Mesothelial cell of epicardium (in vitro differentiated cells): Measurements from ENCODE around the gene ATP13A2. TPM values are rescaled to one million over a fixed set of nuclear protein-coding genes. Genes with fewer than 3 reads are reported as not detected.
A peak's percentile ranks its signal among the peaks of the same experiment; 100 is the strongest.

ENCODE experiments used
- DNase-seq, 2 experiments: peaks; one replicate each; pipeline ENCODE4 v3.0.0; 2021; ENCODE audit warnings: low spot score in 2 of 2; ENCODE audit not compliant: unreplicated experiment in 2 of 2
- H3K27ac Mint-ChIP-seq: 2 replicates; pipeline ENCODE4 v1.8.0; 2021; ENCODE audit warnings: mixed read lengths
- H3K27me3 Mint-ChIP-seq: 2 replicates; pipeline ENCODE4 v1.8.0; 2021; ENCODE audit warnings: low read depth, mixed read lengths
- H3K36me3 Mint-ChIP-seq: 2 replicates; pipeline ENCODE4 v1.8.0; 2021; ENCODE audit warnings: mixed read lengths
- H3K4me1 Mint-ChIP-seq: 2 replicates; pipeline ENCODE4 v1.8.0; 2021; ENCODE audit warnings: mixed read lengths
- H3K4me3 Mint-ChIP-seq: 2 replicates; pipeline ENCODE4 v1.8.0; 2021; ENCODE audit warnings: mild to moderate bottlenecking, moderate library complexity, mixed read lengths
- H3K9me3 Mint-ChIP-seq: 2 replicates; pipeline ENCODE4 v1.8.0; 2021; ENCODE audit warnings: mixed read lengths
- CTCF ChIP-seq: fragments of 200-600 bp; sonication (generic); IDR thresholded peaks from one replicate; pipeline ENCODE4 v1.5.0; 2021; ENCODE audit warnings: antibody characterized with exemption; ENCODE audit not compliant: unreplicated experiment
- total RNA-seq: library from RNA; stranded (reverse); gene quantifications from 3 replicates; pipeline ENCODE4 v1.2.1, GENCODE V29; 2021

The ATP13A2 gene
- total RNA-seq, 1 donor from 2014 or later: 57.8 TPM

DNA sequence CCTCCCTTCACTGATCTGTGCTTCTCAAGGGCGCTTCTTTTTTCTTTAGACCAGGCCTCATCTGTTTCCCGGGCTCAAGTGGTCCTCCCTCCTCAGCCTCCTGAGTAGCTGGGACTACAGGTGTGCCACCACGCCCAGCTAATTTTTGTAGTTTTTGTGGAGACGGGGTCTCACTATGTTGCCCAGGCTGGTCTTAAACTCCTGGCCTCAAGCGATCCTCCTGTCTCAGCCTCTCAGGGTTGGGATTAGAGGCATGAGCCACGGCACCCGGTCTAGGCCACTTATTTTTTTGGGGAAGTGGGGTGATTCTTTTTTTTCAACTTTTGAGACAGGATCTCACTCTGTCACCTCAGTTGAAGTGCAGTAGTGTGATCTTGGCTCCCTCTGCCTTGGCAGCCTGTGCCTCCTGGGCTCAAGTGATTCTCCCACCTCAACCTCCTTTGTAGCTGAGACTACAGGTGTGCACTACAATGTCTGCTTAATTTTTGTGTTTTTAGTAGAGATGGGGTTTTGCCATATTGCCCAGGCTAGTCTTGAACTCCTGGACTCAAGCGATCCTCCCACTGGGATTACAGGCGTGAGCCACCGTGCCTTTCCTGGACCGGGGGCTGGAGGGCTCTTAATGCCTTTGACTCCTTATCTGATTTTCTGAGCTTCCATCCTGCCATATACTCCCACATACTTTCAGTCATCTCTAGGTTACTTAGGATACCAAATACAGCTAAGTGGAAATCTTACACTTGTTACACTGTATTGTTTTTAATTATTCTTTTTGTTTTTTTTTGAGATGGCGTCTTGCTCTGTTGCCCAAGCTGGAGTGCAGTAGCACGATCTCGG lies 50.2 kb downstream of the ATP13A2 start:
- Mint-ChIP-seq H3K27me3 (no peaks in the 10 kb centered on the region), H3K9me3 (no peaks in the 10 kb centered on the region), H3K36me3 (peaks cover 10% of the 10 kb centered on the region), H3K27ac (peak overlapping the region; percentile 73), H3K4me3 (peak overlapping the region; percentile 65), H3K4me1 (peaks cover 24% of the 10 kb centered on the region)
- DNase-seq: no peak
- no peak for TF ChIP-seq CTCF

- TF ChIP-seq CTCF: peak; percentile 71
- H3K27me3 Mint-ChIP-seq: no peaks in the 10 kb centered on the region
- H3K4me3 Mint-ChIP-seq: peak overlapping the region; percentile 74
- peaks cover 8% of the 10 kb centered on the region for H3K36me3 Mint-ChIP-seq
- no peaks in the 10 kb centered on the region for H3K9me3 Mint-ChIP-seq
- peaks cover 22% of the 10 kb centered on the region for H3K4me1 Mint-ChIP-seq
- H3K27ac Mint-ChIP-seq: peak overlapping the region; percentile 78
- peak; percentile 80 to 87 for DNase-seq
These were observed 51.0 kb downstream of the ATP13A2 start for GRCh38 chr1:16960560-16961296.

DNA sequence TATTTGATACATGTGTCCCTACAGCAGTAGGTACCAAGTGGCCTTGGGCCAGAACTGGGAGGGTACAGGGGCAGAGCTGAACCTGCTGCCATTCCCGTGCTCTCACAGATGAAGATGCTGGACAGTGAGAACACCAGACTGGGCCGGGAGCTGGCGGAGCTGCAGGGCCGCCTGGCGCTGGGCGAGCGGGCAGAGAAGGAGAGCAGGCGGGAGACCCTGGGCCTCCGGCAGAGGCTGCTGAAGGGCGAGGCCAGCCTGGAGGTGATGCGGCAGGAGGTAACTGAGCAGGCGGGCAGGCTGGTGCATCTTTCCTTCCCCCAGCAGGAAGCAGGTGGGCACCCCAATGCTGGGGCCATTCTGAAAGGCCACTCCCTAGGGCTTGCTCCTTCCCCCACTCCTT lies 53.3 kb downstream of the ATP13A2 start:
- no peak for TF ChIP-seq CTCF
- Mint-ChIP-seq H3K27ac (no peak overlapping the region), H3K9me3 (no peaks in the 10 kb centered on the region), H3K27me3 (no peaks in the 10 kb centered on the region), H3K4me3 (no peak overlapping the region), H3K4me1 (peaks cover 13% of the 10 kb centered on the region), H3K36me3 (no peaks in the 10 kb centered on the region)
- no peak for DNase-seq

GRCh38 chr1:16957731-16958130 lies 54.0 kb downstream of the ATP13A2 start:
- Mint-ChIP-seq H3K27me3 (no peaks in the 10 kb centered on the region), H3K9me3 (no peaks in the 10 kb centered on the region), H3K27ac (no peak overlapping the region), H3K4me3 (no peak overlapping the region), H3K4me1 (peaks cover 13% of the 10 kb centered on the region), H3K36me3 (no peaks in the 10 kb centered on the region)
- TF ChIP-seq CTCF: no peak
- no peak for DNase-seq

- no peak overlapping the region for H3K27ac Mint-ChIP-seq
These were observed 55.0 kb downstream of the ATP13A2 start for GRCh38 chr1:16956775-16957174.

More at GRCh38 chr1:16956775-16957174, 55.0 kb downstream of the ATP13A2 start:
- H3K4me3 Mint-ChIP-seq: no peak overlapping the region
- H3K36me3 Mint-ChIP-seq: no peaks in the 10 kb centered on the region
- H3K27me3 Mint-ChIP-seq: no peaks in the 10 kb centered on the region
- peaks cover 12% of the 10 kb centered on the region for H3K4me1 Mint-ChIP-seq
- H3K9me3 Mint-ChIP-seq: no peaks in the 10 kb centered on the region
- TF ChIP-seq CTCF: no peak
- DNase-seq: no peak
